GM10266 (cell line): ENCODE results near the gene BRD3.

Source experiments
- DNase-seq: peaks from one replicate; pipeline ENCODE4 v3.0.0; 2012; ENCODE audit errors: extremely low spot score
- TF ChIP-seq, protein P1 (sequence below): IDR thresholded peaks from 2 replicates; pipeline ENCODE4 v1.5.1; 2012; ENCODE audit warnings: mild to moderate bottlenecking, low read depth; ENCODE audit not compliant: control insufficient read depth, insufficient read depth; ENCODE audit errors: missing control alignments

The BRD3 gene

GRCh38 chr9:134052941-134053340 lies 14.9 kb downstream of the BRD3 start:
- TF ChIP-seq, protein P1, sequence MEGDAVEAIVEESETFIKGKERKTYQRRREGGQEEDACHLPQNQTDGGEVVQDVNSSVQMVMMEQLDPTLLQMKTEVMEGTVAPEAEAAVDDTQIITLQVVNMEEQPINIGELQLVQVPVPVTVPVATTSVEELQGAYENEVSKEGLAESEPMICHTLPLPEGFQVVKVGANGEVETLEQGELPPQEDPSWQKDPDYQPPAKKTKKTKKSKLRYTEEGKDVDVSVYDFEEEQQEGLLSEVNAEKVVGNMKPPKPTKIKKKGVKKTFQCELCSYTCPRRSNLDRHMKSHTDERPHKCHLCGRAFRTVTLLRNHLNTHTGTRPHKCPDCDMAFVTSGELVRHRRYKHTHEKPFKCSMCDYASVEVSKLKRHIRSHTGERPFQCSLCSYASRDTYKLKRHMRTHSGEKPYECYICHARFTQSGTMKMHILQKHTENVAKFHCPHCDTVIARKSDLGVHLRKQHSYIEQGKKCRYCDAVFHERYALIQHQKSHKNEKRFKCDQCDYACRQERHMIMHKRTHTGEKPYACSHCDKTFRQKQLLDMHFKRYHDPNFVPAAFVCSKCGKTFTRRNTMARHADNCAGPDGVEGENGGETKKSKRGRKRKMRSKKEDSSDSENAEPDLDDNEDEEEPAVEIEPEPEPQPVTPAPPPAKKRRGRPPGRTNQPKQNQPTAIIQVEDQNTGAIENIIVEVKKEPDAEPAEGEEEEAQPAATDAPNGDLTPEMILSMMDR: no peak
- DNase-seq: no peak

DNA sequence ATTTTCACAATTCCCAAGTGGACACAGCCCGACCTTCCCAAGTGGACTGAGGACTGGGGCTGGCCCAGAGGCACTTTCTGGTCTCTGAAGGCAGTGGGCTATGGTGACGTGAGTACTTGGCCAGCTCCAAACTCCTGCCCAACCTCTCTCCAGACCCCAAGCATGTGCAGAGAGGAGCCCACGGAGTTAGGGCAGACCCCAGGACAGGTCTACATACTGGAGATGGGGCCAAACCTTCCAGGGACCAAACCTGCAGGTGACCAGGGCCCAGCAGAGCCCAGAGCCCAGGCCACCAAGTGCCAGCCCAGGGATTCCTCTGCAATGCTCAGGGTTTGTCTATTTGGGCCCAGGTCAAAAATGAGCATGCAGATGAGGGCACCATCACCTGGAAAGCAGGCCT lies 15.3 kb downstream of the BRD3 start:
- TF ChIP-seq, protein P1: no peak
- DNase-seq: no peak

- TF ChIP-seq, protein P1: no peak
These were observed 16.5 kb downstream of the BRD3 start for GRCh38 chr9:134051319-134051718.

DNA sequence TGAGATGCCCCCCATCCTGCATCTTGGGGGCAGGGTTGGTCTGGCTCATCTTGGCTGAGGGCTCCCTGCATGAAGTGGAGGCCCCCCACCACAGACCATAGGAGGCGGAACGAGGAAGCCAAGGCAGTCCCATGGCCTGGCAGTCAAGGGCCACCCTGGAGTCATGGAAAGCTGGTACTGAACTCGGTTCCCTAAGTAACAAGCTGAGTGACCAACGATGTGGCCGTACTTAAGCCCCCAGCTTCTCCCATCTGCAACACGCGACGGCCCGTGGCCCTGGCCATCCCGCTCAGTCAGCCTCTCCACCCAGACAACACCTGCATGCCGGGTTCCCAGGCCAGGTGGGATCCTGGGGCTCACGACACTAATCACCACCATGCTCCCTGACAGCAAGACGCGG lies 17.1 kb downstream of the BRD3 start:
- no peak for DNase-seq
- TF ChIP-seq, protein P1: no peak

More at GRCh38 chr9:134051319-134051718, 16.5 kb downstream of the BRD3 start:
- DNase-seq: no peak

GRCh38 chr9:134049772-134050588 lies 17.8 kb downstream of the BRD3 start:
- TF ChIP-seq, protein P1: no peak
- DNase-seq: no peak

- TF ChIP-seq, protein P1: no peak
- DNase-seq: no peak
These were observed 18.6 kb downstream of the BRD3 start for GRCh38 chr9:134049236-134049635.

GRCh38 chr9:134048582-134048968 lies 19.3 kb downstream of the BRD3 start:
- TF ChIP-seq, protein P1: no peak
- DNase-seq: no peak
